ENCODE data around the gene FHL2. TPM values are rescaled to one million over a fixed set of nuclear protein-coding genes. Genes with fewer than 3 reads are reported as not detected.
A peak's percentile ranks its signal among the peaks of the same experiment; 100 is the strongest.

FHL2 gene
- total and polyA plus RNA-seq, 12 donors: 41.2 to 213 (median 103) TPM

DNA sequence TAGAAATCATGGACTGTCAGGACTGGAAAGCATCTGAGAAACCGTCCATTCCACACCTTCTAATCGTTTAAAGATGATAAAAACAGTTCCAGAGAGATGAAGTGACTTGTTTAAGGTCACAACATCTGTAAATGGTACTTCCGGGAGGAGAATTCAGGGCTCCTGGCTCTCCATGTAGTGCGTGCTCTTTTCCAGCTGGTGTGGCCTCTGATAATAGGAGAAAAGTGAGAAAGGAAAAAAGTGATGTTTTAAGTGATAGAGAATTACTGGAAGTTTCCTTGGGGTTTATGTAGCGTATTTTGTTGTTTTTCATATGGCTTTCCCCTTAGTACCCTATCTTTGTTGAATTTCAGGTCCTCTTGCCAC is 60.8 kb downstream of the FHL2 start:
- Histone ChIP-seq H3K27me3 (no peaks in the 10 kb centered on the region), H3K9me3 (replicated peaks in 1 of 3) (no peaks in the 10 kb centered on the region), H3K4me3 (peak overlapping the region in 3 of 4 donors; percentile 27 to 86 (median 74)), H3K36me3 (replicated peaks in 1 of 2) (peaks cover 0 to 23% of the 10 kb centered on the region in 2 donors), H3K27ac (peak overlapping the region in 4 of 5 donors; percentile 86 to 99 (median 94)), H3K4me1 (replicated peaks in 1 of 2) (peaks cover 12 to 24% of the 10 kb centered on the region in 2 donors)
- DNase-seq: no peak
- intact Hi-C loops (cut with DNase I): no loop called here
- WGBS, 4 donors: 5 to 9% (median 8%) methylated on average over 5 of the region's 5 CpGs
- TF ChIP-seq, protein P1, sequence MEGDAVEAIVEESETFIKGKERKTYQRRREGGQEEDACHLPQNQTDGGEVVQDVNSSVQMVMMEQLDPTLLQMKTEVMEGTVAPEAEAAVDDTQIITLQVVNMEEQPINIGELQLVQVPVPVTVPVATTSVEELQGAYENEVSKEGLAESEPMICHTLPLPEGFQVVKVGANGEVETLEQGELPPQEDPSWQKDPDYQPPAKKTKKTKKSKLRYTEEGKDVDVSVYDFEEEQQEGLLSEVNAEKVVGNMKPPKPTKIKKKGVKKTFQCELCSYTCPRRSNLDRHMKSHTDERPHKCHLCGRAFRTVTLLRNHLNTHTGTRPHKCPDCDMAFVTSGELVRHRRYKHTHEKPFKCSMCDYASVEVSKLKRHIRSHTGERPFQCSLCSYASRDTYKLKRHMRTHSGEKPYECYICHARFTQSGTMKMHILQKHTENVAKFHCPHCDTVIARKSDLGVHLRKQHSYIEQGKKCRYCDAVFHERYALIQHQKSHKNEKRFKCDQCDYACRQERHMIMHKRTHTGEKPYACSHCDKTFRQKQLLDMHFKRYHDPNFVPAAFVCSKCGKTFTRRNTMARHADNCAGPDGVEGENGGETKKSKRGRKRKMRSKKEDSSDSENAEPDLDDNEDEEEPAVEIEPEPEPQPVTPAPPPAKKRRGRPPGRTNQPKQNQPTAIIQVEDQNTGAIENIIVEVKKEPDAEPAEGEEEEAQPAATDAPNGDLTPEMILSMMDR (IDR thresholded peaks at IDR 0.05): no peak
- no peak for TF ChIP-seq POLR2A (IDR thresholded peaks at IDR 0.05)

DNA sequence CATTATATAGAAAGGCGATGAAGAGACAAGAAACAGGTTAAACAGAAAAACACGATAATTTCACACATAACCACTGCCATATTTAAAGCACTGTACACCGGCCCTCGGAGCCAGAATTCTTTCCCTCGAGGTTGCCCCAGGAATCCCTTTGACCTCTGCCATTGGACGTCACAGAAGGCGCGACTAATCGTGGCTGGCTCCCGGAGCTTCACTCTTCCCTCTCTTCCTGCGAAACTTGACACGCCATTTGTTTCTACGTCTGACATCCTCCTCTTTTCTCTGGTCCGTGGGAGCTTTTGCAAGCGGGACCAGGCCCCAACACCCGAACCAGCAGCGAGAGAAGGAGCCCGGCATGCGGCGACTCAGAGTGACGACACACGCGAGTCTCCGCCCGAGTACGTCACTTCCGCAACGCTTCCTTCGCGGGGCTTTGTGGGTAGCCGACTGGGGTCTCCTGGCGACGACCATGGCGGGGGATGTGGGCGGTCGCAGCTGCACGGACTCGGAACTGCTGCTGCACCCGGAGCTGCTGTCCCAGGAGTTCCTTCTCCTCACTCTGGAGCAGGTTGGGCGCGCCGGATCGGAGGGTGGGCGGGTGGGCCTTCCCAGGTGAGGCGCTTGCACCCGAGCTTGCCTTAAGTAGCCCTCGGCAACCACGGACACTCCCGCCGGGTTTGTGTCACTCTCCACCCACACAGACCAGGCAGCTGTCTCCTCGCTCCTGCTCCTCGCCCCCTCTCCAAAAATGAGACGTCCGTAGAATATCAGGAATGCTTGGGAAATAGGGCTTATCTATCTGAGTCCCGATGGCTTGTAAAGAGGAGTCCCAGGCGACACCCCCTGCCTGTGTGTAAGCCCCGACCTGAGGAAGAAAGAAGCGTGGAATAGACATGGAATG is 61.5 kb downstream of the FHL2 start, which contains the start of gene C2orf49:
TSS of gene C2orf49 (plus strand) at position 419 of the 898 bp plus-strand sequence. CDS start at position 467, 48 bp downstream.
- peak in 1 of 2 donors; percentile 39 for TF ChIP-seq POLR2A (IDR thresholded peaks at IDR 0.05)
- TF ChIP-seq, protein P1 (IDR thresholded peaks at IDR 0.05): no peak
- peak; percentile 86 to 94 (median 88) for DNase-seq
- intact Hi-C loops (cut with DNase I): no loop called here

DNA sequence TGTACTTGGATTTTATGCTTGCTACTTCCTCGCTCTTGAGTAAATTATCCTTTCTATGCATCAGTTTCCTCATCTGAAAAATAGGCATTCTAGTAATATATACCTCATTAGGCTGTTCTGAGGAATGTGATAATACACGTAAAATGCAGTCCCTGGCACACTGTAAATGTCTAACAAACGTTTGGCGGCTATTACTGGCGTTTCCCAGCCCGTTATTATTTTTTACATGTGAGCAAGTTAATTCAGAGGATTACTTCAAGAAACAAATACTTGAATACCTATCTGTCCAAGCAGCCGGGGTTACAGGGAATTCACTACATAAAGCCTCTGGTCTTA is 62.1 kb downstream of the FHL2 start:
- 2 to 4% (median 3%) methylated on average over 7 of the region's 7 CpGs for WGBS, 4 donors
- no peaks in the 10 kb centered on the region for H3K27me3 ChIP-seq
- H3K4me3 ChIP-seq: peak overlapping the region; percentile 36 to 86 (median 63)
- intact Hi-C loops (cut with DNase I): no loop called here
- H3K36me3 ChIP-seq (replicated peaks in 1 of 2): peaks cover 0 to 16% of the 10 kb centered on the region in 2 donors
- TF ChIP-seq, protein P1 (IDR thresholded peaks at IDR 0.05): no peak
- TF ChIP-seq POLR2A (IDR thresholded peaks at IDR 0.05): no peak
- DNase-seq: no peak
- peaks cover 12 to 24% of the 10 kb centered on the region in 2 donors for H3K4me1 ChIP-seq (replicated peaks in 1 of 2)
- no peaks in the 10 kb centered on the region for H3K9me3 ChIP-seq (replicated peaks in 1 of 3)
- peak overlapping the region; percentile 86 to 99 (median 92) for H3K27ac ChIP-seq

More for the DNA sequence above, 61.5 kb downstream of the FHL2 start, which contains the start of gene C2orf49:
- Histone ChIP-seq H3K9me3 (replicated peaks in 1 of 3) (no peaks in the 10 kb centered on the region), H3K4me3 (peak within 1 kb of the TSS; percentile 36 to 86 (median 63)), H3K4me1 (replicated peaks in 1 of 2) (peaks cover 12 to 24% of the 10 kb centered on the region in 2 donors), H3K27me3 (no peaks in the 10 kb centered on the region), H3K27ac (peak within 1 kb of the TSS; percentile 86 to 99 (median 92)), H3K36me3 (replicated peaks in 1 of 2) (peaks cover 0 to 18% of the 10 kb centered on the region in 2 donors)
- WGBS, 4 donors: 0 to 1% (median 0%) methylated on average over 35 to 58 of the region's 58 CpGs

DNA sequence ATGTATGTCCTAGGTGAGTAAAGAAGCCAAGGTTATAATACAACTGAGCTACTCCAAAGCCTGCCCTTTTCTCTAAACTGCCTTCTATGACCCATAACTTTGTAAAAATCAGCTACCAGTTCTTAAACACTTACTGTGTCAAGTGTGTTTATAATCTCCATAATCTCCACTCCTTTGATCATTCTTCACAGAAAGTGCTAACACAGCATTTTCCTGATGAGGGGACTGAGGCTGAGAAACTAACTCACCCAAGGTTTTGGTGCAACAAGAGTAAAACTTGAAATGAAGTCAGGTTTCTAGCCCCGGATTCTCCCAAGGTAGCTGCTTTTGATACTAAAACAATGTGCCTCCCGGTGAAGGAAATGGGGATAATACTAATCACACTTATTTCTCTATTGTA is 63.4 kb downstream of the FHL2 start:
- Histone ChIP-seq H3K9me3 (replicated peaks in 1 of 3) (no peaks in the 10 kb centered on the region), H3K4me1 (replicated peaks in 1 of 2) (peaks cover 12 to 24% of the 10 kb centered on the region in 2 donors), H3K27me3 (no peaks in the 10 kb centered on the region), H3K36me3 (replicated peaks in 1 of 2) (peaks cover 0 to 3% of the 10 kb centered on the region in 2 donors), H3K27ac (no peak overlapping the region), H3K4me3 (no peak overlapping the region)
- intact Hi-C loops (cut with DNase I): no loop called here
- DNase-seq: no peak
- WGBS, 4 donors: 88 to 97% (median 92%) methylated on average over 2 of the region's 2 CpGs
- TF ChIP-seq, protein P1 (IDR thresholded peaks at IDR 0.05): no peak

Data from adrenal gland (tissue), 12 donors.